Lower leg skin (tissue), 3 donors: Measurements from ENCODE around the gene NTNG1.

ENCODE experiments used
- POLR2A ChIP-seq, 2 donors: fragments of 450-650 bp; IDR thresholded peaks; one replicate each; pipeline ENCODE4 v1.6.1; 2016 to 2017; ENCODE audit warnings: antibody characterized with exemption in 2 of 2, mild to moderate bottlenecking in 1 of 2, moderate library complexity in 1 of 2
- TF ChIP-seq, protein P1 (sequence below), 3 donors: fragments of 450-650 bp; IDR thresholded peaks; one replicate each; pipeline ENCODE4 v1.5.1; 2016; ENCODE audit warnings: antibody characterized with exemption in 3 of 3, mild to moderate bottlenecking in 3 of 3, moderate library complexity in 2 of 3

DNA sequence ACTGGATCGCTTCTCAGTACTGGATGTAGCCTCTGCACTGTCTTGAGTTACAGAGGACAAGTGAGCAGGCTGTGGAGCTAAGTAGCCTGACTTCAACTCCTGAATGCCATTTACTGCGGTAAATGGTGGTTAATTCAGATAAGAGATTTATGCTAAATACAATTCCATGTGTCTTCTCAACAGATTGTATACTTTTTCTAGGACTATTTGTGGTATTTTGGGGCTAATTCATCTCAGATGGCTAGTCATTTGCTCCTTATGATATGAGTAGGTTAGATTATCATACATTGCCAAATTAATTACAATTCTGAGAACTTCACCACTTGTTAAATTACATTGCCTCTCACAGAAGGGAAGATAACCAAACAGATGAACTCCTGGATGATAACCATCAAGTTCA is 90.5 kb downstream of the NTNG1 start:
- TF ChIP-seq, protein P1, sequence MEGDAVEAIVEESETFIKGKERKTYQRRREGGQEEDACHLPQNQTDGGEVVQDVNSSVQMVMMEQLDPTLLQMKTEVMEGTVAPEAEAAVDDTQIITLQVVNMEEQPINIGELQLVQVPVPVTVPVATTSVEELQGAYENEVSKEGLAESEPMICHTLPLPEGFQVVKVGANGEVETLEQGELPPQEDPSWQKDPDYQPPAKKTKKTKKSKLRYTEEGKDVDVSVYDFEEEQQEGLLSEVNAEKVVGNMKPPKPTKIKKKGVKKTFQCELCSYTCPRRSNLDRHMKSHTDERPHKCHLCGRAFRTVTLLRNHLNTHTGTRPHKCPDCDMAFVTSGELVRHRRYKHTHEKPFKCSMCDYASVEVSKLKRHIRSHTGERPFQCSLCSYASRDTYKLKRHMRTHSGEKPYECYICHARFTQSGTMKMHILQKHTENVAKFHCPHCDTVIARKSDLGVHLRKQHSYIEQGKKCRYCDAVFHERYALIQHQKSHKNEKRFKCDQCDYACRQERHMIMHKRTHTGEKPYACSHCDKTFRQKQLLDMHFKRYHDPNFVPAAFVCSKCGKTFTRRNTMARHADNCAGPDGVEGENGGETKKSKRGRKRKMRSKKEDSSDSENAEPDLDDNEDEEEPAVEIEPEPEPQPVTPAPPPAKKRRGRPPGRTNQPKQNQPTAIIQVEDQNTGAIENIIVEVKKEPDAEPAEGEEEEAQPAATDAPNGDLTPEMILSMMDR (IDR thresholded peaks at IDR 0.05): no peak
- no peak for TF ChIP-seq POLR2A (IDR thresholded peaks at IDR 0.05)
